HEK293 (cell line): ENCODE measurements around the gene ADD1.

Experiments used
- ZBTB7A ChIP-seq: fragments of 450-650 bp; formaldehyde crosslinking; IDR thresholded peaks from 2 replicates; pipeline ENCODE4 v1.5.1; 2016; ENCODE audit warnings: low read depth, missing biosample characterization, missing genetic modification characterization
- ZNF146 ChIP-seq: fragments of 450-650 bp; formaldehyde crosslinking; IDR thresholded peaks from 2 replicates; pipeline ENCODE4 v1.5.1; 2016; ENCODE audit warnings: missing biosample characterization, missing genetic modification characterization
- ZNF221 ChIP-seq: fragments of 450-650 bp; formaldehyde crosslinking; IDR thresholded peaks from 2 replicates; pipeline ENCODE4 v1.5.1; 2017; ENCODE audit warnings: missing biosample characterization, missing genetic modification characterization, borderline replicate concordance
- ZNF24 ChIP-seq: fragments of 450-650 bp; formaldehyde crosslinking; IDR thresholded peaks from 2 replicates; pipeline ENCODE4 v1.5.1; 2016; ENCODE audit warnings: missing biosample characterization, missing genetic modification characterization
- ZNF324 ChIP-seq: fragments of 450-650 bp; formaldehyde crosslinking; IDR thresholded peaks from 2 replicates; pipeline ENCODE4 v1.5.1; 2016; ENCODE audit warnings: missing biosample characterization, missing genetic modification characterization
- ZNF510 ChIP-seq: fragments of 450-650 bp; formaldehyde crosslinking; IDR thresholded peaks from 2 replicates; pipeline ENCODE4 v1.5.1; 2018; ENCODE audit warnings: mild to moderate bottlenecking, missing genetic modification characterization, missing biosample characterization; ENCODE audit not compliant: insufficient replicate concordance
- ZNF707 ChIP-seq: fragments of 450-650 bp; formaldehyde crosslinking; IDR thresholded peaks from 2 replicates; pipeline ENCODE4 v1.5.1; 2016; ENCODE audit warnings: missing biosample characterization, missing genetic modification characterization
- TF ChIP-seq, protein P1 (sequence below): fragments of 450-650 bp; formaldehyde crosslinking; IDR thresholded peaks from 2 replicates; pipeline ENCODE4 v1.5.1; 2016; ENCODE audit warnings: missing biosample characterization, missing genetic modification characterization
- TF ChIP-seq, protein P2 (sequence below): sonication (generic); formaldehyde crosslinking; IDR thresholded peaks from 2 replicates; pipeline ENCODE4 v1.8.1; 2022; ENCODE audit warnings: mild to moderate bottlenecking, moderate library complexity, missing genetic modification reagents

GRCh38 chr4:2932321-2932950, 88.8 kb downstream of the ADD1 start:
- TF ChIP-seq ZNF24 (tag by site-specific recombination) (no peak), ZNF146 (tag by site-specific recombination) (no peak), ZBTB7A (tag by site-specific recombination) (no peak), ZNF510 (tag by site-specific recombination) (no peak), ZNF221 (no peak), ZNF324 (tag by site-specific recombination) (no peak), ZNF707 (tag by site-specific recombination) (no peak)
- TF ChIP-seq, protein P1, sequence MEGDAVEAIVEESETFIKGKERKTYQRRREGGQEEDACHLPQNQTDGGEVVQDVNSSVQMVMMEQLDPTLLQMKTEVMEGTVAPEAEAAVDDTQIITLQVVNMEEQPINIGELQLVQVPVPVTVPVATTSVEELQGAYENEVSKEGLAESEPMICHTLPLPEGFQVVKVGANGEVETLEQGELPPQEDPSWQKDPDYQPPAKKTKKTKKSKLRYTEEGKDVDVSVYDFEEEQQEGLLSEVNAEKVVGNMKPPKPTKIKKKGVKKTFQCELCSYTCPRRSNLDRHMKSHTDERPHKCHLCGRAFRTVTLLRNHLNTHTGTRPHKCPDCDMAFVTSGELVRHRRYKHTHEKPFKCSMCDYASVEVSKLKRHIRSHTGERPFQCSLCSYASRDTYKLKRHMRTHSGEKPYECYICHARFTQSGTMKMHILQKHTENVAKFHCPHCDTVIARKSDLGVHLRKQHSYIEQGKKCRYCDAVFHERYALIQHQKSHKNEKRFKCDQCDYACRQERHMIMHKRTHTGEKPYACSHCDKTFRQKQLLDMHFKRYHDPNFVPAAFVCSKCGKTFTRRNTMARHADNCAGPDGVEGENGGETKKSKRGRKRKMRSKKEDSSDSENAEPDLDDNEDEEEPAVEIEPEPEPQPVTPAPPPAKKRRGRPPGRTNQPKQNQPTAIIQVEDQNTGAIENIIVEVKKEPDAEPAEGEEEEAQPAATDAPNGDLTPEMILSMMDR (tag by site-specific recombination) = no peak
- TF ChIP-seq, protein P2, sequence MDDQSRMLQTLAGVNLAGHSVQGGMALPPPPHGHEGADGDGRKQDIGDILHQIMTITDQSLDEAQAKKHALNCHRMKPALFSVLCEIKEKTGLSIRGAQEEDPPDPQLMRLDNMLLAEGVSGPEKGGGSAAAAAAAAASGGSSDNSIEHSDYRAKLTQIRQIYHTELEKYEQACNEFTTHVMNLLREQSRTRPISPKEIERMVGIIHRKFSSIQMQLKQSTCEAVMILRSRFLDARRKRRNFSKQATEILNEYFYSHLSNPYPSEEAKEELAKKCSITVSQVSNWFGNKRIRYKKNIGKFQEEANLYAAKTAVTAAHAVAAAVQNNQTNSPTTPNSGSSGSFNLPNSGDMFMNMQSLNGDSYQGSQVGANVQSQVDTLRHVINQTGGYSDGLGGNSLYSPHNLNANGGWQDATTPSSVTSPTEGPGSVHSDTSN (CRISPR knock-in tag) = no peak
